LHCN-M2 (cell line): ENCODE results near the gene DUSP8. TPM values are rescaled to one million over a fixed set of nuclear protein-coding genes. Genes with fewer than 3 reads are reported as not detected.

Experiments
- DNase-seq: peaks from one replicate; pipeline ENCODE4 v3.0.0-alpha.2; 2012; ENCODE audit warnings: low read depth
- total RNA-seq: library from RNA; depleted of rRNA; stranded (reverse); fragments of >200 nt; gene quantifications from 2 replicates; pipeline ENCODE4 v1.2.3, GENCODE V29; 2014

DUSP8 gene
- total RNA-seq, 1 experiment from 2014 or later = not detected

DNA sequence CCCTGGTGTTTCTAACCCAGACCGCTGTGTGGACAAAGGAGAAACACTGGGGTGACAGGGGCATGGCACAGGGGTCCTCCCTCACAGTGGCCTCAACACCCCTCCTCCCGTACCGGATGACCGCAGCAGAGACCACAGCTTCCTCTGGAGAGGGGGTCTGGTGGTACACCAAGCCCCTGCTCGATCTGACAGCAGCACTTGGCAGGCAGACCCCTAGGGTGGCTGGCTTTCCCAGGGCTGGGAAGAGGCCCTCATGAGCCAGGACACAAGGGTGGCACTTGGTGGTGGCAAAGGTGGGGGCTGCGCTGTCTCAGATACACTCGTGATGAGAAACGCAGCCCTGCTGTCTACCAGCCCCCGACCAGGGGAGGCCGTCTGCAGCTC lies 38.7 kb downstream of the DUSP8 start:
- DNase-seq = no peak

DNA sequence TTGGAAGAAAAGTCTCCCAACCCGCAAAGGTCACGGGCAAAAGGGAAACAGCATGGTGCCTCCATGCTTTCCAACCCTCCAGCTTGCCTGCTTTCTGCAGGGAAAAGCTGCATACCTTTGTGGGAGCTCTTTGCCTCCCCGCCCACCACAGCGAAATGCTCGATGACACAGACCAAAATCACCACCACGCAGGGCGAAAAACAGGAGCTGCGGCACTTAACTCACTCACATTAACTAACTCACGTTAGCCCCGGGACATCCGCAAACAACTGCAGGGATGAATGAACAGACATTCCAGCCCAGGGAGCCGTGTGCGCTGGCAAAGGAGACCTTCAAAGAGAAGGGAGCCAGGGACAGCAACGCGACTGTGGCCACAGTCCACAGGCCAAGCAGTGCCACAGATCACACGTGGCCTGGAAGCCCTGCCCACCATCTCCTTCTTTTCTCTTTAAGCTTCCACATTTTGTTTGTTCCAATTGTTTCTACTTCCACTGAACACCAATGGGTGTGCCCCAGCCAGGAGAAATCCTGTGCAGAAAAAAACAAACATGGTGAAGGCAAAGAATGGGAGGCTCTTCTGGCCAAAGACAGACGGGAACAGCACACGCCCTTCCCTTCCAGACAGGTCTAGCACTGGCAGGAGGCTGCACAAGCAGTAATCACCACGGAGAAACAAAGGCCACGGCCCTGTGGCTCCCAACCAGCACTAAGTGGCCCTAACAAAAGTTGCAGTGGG lies 39.3 kb downstream of the DUSP8 start:
- no peak for DNase-seq

DNA sequence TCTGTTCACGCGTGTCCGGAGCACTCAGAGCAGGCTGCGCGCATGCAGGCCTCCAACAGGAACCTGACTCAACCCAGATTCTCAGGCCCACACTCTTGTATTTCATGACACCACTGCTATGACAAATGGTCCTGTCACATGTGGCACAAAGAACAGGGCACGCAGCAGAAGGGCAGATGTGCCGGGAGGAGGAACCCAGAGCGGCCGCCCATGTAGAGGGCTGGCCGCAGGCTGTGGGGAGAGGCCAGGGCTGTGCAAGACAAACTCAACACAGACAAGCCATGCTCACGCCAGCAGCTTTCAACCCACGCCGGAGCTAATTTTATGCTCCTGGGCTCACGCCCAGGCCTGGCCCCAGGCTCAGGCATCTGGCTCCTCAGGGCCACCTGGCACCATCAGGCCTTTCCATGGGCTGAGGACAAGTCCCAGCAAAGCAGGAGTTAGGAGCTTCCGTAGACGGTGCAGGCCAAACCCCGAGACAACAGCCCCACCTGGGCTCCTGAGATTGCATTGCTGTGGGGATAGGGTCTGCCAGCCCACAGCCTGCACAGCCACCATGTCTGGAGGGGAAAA lies 40.0 kb downstream of the DUSP8 start:
- no peak for DNase-seq

DNA sequence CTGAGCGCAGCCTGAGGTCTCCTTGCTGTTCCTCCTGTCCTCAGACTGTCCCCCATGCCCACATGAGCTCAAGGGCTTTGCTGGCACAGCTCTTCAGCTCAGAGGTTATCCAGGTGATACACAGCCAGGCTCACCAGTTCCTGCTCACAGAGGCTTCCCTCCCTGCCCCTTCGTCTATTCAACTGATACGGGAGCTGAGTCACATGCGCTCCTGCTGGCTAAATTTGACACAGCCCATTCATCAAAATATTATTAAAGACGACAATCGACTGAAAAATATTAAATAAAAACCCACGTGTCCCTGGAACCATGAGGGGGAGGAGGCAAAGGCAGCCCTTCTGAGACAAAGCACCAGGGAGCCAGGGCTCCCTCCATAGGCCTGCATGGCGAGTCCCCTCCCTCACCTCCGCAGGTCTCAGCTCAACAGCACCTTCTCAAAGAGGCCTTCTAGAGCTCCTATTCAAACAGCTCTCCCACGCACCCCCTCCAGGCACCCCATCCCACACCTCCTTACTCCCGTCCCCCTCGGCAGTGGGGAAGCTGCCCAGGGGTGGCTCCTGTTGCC lies 40.5 kb downstream of the DUSP8 start:
- no peak for DNase-seq

DNA sequence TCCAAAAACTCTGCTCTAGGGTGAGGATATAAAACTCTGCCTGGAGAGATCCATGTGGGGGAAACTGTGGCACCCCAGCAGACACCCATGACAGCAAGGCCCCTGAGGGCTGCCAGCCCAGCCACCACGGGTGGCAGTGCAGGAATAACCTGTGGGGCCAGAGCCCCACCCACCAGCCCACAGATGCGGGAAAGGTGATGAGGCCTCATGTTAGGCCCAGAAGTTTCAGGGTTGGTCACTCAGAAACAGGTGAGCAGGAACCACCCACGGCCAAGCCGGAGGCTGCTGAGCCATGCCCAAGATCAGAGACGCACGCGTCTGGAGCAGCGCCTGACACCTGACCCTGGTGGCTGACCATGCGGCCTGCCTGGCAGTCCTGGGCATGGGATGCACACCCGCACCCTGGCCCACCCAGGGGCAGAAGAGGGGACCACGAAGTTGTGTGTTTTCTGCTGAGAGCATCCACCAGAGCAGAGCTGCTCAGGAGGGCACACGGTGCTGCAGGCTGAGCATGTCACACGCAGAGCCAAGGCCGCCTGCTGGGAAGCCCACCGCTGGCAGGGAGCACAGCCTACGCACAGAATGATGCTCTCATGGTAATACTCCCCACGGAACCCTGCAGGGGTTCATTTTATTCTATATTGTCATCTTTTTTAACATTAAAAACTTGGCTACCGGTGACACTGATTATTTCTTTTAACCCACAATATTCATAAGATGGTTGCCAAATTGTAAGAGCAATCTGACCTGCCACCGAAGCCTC lies 41.2 kb downstream of the DUSP8 start:
- no peak for DNase-seq

DNA sequence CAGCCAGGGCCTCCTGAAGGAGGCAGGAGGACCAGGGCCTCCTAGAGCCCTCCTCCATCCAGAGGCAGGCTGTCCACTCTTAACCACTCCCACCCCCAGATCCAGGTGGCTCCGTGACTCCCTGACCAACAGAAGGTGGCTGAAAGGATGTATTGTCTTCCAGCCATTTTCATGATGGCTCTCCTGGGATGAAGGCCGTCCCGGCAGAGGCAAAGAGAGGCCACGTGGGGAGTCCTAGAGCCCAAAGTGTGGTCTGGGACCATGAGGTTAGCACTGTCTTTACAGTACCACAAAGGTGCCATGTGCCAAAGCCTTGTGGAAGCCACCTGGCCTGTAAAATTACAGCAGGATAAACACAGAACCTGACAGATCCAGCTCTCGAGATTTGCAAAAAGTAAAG lies 42.3 kb downstream of the DUSP8 start:
- DNase-seq = no peak

DNA sequence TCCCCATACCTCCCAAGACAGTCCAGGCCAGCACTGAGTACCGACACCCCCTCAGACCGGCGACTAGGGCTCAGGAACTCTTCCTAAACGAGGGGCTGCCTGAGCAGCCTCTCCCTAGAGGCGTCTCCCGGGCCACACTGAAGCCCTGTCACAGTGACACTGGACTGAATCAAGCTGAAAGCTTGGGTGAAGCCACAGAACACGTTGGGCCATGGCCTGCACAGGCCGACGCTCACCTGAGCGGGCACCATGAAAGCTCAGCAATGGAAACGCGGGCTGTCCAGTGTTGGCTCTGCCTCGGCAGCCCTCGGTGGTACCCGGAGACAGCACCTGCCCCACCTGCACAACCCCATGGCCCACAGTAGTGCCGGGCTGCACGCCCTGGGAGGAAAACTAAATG lies 42.8 kb downstream of the DUSP8 start:
- DNase-seq = no peak

DNA sequence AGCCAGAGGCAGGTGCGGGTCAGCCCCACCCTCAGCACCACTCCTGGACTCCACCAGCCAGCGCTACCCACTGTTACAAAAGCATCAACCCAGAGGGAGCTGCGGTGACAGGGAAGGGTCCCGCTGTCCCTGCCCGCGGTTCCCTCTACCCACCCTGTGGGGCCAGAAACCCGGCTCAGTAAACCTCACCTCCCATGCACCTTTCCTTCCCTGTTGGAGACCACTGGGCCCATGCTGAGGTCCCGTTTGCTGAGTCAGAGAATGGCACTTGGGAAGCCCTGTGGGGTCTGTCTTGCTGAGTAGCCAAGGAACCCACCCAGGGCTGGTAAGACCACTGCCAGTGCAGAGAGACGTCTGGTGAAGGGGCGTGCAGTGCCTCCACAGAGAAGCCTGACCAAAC lies 43.4 kb downstream of the DUSP8 start:
- DNase-seq = no peak

DNA sequence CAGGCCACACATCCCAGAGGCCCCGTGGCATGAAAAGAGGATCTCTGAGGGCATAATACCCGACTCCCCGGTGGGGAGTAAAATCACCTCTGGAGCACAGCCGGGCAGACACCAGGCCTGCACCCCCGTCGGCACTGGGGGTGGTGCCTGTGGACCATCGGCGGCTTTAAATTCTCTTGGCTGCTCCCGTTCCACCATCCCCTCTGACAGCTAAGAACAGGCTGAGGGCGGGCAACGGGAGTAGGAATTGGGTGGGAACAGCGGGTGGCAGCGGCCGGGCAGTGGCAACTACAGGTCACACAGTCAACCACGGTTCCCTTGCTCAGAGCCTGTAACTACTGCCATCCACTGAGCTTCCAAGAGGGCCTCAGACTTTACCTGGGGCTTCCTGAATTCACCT lies 45.3 kb downstream of the DUSP8 start:
- no peak for DNase-seq

DNA sequence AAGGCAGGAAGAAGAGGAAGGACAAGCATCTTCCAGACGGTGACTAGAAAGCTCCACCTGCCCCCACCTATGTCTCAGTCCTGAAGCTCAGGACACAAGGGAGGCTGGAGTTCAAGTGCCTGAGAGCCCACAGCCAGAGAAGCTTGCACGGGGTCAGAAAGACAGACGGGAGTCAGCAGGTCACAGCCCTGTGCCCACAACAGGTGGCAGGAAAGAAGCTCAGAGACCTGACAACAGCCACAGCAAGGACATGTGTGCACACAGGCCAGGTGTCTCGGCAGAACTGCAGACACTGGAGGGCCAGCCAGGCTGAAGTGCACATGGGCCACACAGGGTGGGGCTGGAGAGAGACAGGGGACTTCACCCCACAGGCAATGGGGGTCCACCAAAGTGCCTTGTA lies 48.3 kb downstream of the DUSP8 start:
- DNase-seq = no peak

DNA sequence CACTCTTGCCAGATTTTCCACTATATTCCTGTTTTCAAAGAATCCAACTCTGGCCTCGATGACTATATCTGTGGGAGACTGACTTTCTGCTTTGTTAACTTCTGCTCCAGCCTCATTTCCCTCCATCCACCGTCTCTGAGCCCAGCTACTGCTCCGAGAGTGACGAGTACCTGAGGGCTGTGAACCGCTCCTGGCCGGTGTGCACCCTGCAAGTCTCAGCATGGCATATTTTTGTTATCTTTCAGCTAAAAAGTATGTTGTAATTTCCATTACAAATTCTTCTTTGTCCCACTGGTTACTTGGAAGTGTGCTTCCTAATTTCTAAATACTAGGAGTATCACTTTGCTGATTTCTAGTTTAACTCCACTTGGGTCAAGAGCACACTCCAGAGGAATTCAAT lies 49.0 kb downstream of the DUSP8 start:
- no peak for DNase-seq

DNA sequence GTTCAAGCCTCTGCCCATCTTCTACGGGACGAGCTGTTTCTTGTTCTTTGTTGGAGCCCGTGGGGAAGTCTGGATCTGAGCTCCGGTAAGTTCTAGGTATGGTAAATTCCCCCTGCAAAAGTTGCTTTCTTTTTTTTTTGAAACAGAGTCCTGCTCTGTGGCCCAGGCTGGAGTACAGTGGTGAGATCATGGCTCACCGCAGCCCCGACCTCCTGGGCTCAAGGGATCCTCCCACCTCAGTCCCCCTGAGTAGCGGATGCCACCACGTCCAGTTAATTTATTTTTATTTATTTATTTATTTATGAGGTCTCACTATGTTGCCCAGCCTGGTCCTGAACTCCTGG lies 50.0 kb downstream of the DUSP8 start:
- no peak for DNase-seq

DNA sequence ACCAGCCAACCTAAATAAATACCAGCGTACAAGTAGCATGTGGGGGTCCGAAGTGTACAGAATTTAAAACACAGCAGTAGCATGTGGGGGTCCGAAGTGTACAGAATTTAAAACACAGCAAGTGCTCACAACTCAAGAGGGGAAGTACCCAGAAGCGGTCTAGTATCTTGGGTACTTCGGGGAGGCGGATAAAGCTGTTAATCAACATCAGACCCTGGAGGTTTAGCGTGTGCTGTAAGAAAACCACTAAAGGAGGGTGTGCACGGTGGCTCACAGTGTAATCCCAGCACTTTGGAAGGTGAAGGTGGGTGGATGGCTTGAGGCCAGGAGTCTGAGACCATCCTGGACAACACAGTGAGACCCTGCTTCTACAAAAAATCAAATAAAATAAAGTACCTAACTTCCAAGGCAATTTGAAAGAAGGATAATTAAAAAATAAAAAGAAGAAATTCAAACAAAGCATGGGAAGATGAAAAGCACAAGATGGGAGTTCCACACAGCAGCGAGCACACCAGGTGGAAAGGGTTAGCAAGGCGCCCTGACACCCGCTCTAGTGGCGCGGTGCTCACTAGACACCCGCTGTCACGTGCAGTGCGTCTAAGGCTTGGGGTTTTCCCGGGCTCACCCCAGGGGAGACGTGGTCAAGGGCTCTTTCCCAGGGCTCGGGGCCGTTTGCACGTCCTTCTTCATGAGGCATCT lies 50.5 kb downstream of the DUSP8 start:
- DNase-seq = no peak

DNA sequence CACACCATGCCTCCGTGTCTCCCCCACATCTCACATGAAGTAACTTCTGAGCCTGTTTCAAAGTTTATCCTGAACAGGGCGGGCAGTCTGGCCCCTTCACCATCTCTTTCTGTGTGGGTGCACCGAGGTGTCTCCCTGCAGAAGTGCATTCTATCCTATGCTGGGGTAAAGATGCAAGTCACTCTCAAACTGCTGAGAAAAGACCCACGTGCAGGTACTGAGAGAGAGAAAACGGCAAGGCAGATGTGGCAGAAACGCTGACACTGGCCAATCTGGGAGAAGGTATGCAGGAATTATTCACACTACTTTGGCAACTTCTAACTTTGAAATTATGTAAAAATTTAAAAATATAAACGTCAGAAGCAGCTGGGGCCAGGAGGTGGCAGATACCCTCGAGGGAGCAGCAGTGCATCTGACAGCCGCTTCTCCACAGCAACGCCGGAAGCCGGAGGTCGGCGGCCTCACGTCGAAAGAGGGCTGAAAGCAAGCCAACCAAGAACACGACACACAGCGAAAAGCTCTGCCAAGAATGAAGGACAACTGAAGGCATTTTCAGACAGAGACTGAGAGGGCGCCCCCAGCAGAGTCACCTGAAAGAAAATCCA lies 51.3 kb downstream of the DUSP8 start:
- DNase-seq = no peak

DNA sequence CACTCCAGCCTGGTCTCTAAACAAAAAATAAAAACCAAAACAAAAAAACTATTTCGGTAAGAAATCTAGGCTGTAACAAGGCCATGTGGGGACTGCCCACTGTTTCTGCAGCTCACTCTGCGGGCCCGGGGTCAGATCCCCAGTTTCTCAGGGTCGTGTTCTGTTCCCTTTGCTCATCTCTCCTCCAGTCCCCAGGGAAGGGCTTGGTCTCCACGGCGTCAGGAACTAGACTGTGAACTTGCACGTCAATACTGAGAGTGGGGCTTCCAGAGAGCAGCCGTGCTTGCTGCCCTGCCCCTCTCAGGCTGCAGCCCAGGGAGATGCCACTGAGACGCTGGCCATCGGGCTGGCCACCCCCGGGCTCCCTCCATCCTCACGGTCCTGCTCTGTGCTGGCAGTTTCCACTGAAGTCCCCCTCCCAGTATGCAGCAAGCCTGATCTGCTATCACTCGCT lies 51.8 kb downstream of the DUSP8 start:
- no peak for DNase-seq

DNA sequence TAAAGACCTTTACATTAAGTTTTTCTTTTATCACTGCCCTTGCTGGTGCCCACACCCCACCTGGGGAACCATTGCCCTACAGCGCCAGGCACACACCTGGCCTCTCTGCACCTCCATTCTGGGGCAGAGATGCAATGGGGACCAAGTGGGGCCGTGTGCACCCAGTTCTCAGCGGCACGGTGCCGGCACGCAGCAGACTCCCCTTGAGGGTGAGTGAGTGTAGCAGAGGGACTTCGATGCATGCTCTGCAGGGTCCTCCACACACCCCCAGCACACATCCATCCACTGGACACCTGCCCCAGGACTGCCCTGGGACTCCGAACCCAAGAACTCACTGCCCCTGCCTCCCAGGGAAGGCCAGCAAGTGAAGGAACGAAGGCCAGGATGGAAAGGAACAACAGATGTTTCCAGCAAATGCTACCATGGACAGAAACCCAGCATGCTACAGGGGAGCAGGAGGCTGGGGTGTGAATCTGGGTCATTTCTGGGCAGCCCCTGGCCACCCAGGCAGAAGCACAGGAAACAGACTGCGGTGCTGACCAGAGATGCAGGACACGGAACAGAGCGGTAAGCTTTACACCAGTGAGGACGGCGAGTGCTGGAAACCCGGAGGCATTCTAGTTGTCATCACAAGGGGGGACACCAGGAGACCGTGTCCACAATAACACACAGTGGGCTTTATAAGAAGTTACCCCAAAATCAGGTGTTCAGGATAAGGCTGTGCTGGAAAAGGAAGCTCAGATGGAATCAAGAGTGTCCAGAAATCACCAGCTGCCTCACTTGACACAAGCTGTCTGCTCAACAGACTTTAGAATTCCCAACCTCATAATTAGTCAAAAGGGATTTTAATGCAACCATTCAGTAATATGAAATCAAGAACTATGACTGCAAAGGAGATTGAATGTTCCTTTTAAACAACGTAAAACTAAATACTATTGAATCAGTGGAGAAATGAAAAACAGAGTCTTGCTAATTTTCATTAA lies 52.8 kb downstream of the DUSP8 start:
- DNase-seq = no peak

DNA sequence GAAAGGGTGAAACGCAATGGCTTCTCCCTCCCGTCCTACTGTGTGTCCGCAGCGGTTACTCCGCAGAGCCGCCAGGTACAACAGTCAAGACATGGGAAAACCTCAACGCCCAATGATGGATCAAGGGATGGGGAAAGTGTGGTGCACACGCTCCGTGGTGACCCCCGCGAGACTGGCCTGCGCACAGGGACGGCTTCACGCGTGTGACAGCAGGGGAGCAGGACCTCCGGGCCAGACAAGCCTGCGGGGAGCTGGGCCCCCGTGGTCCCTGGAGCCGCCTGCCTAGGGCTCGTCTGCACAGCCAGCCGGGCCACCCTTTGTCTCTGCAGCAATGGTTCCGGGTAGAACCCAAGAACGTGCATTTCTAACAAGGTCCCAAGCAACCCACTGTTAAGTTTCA lies 53.8 kb downstream of the DUSP8 start:
- no peak for DNase-seq

DNA sequence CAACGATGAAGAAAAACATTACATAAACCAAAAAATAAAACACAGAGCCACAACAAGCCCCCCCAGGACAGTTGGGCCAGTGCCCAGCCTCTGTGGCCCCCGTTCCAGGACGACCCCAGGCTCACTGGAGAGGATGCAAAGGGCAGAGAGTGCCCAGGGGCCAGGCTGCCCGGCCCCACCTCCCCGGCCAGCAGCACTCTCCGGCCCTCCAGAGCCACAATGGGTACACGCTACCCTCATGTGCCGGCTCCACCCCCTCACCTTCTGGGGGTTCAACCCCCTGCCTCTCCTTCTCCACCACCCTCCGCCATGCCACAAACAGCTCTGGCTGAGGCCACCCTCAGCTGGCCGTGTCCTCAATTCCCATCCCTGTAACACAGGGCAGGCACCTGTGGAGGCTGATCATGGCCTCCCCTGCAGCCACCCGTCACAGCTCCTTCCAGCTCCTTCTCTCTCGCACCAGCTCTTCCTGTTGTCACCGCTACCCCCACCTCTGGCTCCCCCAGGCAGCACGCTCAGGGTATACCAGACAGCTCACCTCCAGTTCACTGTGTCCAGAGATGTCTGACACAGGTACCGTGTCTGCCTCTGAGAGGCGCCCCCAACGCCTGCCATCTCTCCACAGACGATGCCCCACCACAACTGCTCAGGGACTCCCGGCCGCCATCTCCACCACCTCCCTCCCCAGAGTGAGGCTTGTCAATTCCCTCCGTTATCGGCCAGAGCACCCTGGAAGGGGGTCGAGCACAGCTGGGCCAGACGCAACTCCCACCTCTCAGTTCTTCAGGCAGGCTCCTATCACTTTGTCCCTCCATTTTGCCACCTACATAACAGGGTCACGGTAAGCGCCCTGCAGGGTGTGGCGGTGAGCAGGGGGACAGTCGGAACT lies 54.7 kb downstream of the DUSP8 start:
- DNase-seq = no peak
